NCI-H2196 (cell line): ENCODE results near the gene TNFRSF11A.

Source experiments
- DNase-seq: peaks from one replicate; lab custom pipeline; 2025; ENCODE audit not compliant: unreplicated experiment; lab: John Stamatoyannopoulos, UW

TNFRSF11A gene

GRCh38 chr18:62341473-62341872, 16.4 kb downstream of the TNFRSF11A start:
- DNase-seq, result no peak

GRCh38 chr18:62342884-62343283, 17.8 kb downstream of the TNFRSF11A start:
- no peak for DNase-seq

- no peak for DNase-seq
Measured at GRCh38 chr18:62343316-62343715, 18.2 kb downstream of the TNFRSF11A start.

GRCh38 chr18:62345909-62346308, 20.8 kb downstream of the TNFRSF11A start:
- no peak for DNase-seq

GRCh38 chr18:62346333-62347088, 21.4 kb downstream of the TNFRSF11A start:
- no peak for DNase-seq

GRCh38 chr18:62347089-62347506, 22.0 kb downstream of the TNFRSF11A start:
- no peak for DNase-seq

GRCh38 chr18:62348474-62348873, 23.4 kb downstream of the TNFRSF11A start:
- DNase-seq, result no peak

GRCh38 chr18:62353170-62353569, 28.1 kb downstream of the TNFRSF11A start:
- no peak for DNase-seq

- DNase-seq, result no peak
Measured at GRCh38 chr18:62354151-62354550, 29.0 kb downstream of the TNFRSF11A start.

GRCh38 chr18:62357079-62357719, 32.1 kb downstream of the TNFRSF11A start:
- DNase-seq, result no peak

- DNase-seq, result no peak
Measured at GRCh38 chr18:62360805-62361204, 35.7 kb downstream of the TNFRSF11A start.

GRCh38 chr18:62361288-62361687, 36.2 kb downstream of the TNFRSF11A start:
- no peak for DNase-seq

GRCh38 chr18:62364558-62364957, 39.4 kb downstream of the TNFRSF11A start:
- no peak for DNase-seq

GRCh38 chr18:62365420-62365819, 40.3 kb downstream of the TNFRSF11A start:
- DNase-seq, result no peak

- no peak for DNase-seq
Measured at GRCh38 chr18:62366992-62367391, 41.9 kb downstream of the TNFRSF11A start.

GRCh38 chr18:62368100-62368499, 43.0 kb downstream of the TNFRSF11A start:
- no peak for DNase-seq

GRCh38 chr18:62369129-62369644, 44.1 kb downstream of the TNFRSF11A start:
- no peak for DNase-seq

- no peak for DNase-seq
Measured at GRCh38 chr18:62370366-62370765, 45.3 kb downstream of the TNFRSF11A start.

GRCh38 chr18:62371436-62371835, 46.3 kb downstream of the TNFRSF11A start:
- no peak for DNase-seq

- no peak for DNase-seq
Measured at GRCh38 chr18:62372156-62372555, 47.0 kb downstream of the TNFRSF11A start.

- no peak for DNase-seq
Measured at GRCh38 chr18:62372882-62373281, 47.8 kb downstream of the TNFRSF11A start.

GRCh38 chr18:62374410-62374965, 49.4 kb downstream of the TNFRSF11A start:
- no peak for DNase-seq
